Stimulated activated CD4-positive, alpha-beta T cell treated with anti-CD3 and anti-CD28 coated beads, Interleukin-12 subunit alpha, Interleukin-12 subunit beta, amount 100 ng/mL, for 24 hours (primary cell): ENCODE results near the gene LAPTM5.

Experiments used
- DNase-seq, 2 experiments: peaks; one replicate each; pipeline ENCODE4 v3.0.0-alpha.2; 2020; ENCODE audit warnings: low read depth in 2 of 2

Gene LAPTM5

DNA sequence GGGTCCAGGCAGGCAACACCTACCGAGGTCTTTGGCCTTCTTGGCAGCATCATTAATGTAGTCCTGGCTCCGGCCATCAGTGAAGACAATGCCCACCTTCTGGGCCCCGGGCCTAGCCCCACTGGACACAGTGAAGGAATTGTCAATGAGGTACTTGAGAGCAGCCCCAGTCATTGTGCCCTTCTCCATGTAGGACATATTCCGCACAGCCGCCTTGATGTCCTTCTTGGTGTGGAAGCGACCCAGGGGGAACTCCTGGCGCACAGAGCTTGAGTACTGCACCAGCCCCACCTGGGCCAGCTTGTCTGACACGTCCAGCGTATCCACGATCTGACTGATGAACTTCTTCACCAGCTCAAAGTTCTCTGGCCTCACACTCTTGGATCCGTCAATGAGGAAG, 41.7 kb downstream of the LAPTM5 start:
- DNase-seq, result no peak

GRCh38 chr1:30715216-30715615, 42.4 kb downstream of the LAPTM5 start:
- DNase-seq, result peak in 1 of 2 experiments; percentile 40

DNA sequence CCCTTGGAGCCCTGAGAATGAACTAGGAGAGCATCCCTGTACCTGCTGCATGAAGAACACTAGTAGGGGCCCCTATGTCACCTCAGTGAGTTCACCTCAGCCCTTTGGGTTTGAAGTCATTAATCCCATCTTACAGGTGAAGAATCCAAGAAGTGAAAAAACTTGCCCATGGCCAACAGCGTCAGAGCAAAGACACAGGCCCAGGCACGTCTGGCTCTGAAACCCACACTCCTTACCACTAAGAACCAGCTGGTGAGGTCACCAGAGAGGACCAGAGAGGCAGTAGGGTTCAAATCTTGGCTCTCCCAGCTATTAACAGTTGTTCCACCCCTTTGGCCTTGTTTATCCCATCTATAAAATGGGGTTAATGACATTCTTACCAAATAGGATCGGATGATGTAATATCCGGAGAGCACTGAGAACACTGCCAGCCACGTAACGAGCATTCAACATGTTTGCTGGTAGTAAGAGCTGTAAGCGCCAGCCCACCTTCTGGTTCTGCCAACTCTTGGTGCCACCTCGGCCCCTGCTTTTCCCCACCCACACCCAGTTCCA, 43.0 kb downstream of the LAPTM5 start:
- no peak for DNase-seq

DNA sequence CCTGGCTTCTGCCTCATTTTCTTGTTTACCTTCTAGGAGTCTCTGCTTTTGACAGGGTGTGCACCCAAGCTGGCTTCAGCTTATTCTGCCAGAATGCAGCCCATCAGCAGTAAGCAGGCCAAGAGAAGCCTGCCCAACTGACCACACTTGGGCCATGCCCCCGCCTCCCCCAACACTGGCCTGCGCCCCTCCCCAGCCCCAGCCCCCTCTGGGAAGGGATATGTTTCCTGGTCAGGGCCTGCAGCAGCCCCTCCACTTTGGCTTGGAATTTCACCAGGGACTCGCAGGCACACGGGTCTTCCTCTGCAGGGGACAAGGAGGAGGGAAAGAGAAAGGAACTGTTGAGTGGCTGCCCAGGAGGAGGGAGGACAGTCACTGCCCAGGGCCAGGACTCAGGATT, 43.5 kb downstream of the LAPTM5 start:
- no peak for DNase-seq

GRCh38 chr1:30713311-30713710, 44.3 kb downstream of the LAPTM5 start:
- DNase-seq, result no peak

DNA sequence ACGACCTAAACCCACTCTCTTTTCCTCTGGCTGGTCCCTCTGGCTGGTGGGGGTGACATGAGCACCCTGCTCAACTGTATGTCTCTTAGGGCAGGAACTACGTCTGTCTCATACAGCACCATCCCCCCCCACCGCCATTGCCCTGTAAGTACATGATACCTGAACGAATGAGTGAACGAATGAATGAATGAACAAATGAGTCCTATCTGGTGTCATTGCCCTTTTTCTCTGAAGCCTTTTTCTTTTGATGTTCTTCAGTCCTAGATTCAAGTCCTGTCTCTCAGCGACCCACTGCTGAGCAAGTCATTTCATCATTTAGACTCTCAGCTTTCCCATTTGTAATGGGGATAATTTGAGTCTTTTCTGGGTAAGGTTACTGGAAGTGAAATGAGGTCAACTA, 45.0 kb downstream of the LAPTM5 start:
- DNase-seq, result no peak

GRCh38 chr1:30710407-30710806, 47.2 kb downstream of the LAPTM5 start:
- no peak for DNase-seq

DNA sequence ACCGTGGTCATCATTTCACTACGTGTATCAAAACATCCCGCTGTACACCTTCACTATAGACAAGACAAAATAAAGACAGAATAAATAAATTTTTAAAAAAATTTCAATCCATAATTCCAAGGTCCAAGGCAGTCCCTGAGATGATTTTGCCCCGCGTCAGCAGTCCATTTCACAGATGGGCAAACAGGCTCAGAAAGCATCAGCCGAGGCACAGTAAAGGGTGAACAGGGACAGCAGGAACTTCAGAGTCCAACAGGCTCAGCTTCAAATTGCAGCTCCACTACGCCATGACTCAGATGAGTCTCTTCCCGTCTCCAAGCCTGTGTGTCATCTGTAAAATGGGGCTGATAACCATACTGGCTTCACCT, 49.2 kb downstream of the LAPTM5 start:
- no peak for DNase-seq

DNA sequence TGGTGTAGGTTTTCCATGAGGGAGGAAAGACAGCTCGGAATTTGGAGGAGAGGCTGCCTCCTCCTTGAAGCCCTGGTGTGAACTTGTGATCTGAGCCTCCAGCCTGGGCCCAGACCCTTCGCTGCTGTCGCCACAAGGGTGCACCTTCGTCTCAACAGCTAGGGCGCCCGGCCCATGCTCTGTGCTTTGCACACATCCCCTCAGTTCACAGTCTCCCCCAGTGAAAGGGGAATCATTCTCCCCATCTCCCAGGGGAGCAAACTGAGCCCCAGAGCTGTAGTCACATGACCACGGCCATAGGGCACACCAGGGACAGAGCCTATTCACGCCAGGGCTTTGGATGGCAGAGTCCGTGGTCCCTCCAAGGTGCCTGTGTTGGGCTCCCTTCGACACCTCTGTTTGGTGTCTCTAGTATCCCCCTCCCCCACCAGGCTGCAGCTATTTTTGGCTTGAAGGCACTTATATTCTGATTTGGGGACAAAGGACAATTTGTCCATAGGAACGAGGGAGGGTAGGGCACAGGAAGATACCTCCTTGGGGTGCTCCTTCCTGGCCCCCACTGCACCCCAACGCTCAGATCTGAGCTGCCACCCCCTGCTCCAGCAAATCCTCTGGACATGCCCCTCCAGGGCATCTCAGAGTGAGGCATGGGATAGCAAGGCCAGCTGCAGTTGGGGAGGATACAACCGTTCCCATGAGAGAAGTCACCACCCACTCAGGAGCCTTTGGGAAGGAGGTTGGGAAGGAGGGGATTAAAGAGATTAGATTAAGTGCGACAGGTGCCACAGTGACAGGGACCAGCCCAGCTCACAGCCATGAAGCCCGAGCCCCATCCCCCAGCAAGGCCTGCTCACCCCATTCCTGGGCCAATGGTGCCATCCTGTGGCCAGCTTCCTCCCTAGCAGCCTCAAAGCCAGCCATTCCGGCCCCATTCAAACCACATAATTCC, 49.9 kb downstream of the LAPTM5 start:
- DNase-seq, result peak; percentile 47 to 65

DNA sequence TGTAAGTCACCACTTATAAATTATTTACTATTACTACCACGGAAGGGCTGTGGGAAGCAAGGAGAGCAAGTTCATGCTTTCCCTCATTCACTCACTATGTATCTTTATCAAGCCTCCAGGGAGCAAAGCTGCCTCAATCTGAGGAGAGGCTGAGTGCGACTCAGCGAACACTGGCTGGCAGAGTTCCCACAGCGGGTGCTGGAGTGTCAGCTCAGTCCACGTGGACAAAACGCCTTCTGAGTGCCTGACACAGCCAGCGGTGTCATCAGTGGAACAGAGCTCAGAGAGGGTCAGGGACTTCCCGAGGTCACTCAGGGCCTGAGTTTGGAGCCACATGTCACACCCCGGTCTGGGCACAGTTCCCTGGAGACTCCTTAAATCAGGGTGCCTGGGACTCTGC, 51.0 kb downstream of the LAPTM5 start:
- DNase-seq, result no peak

DNA sequence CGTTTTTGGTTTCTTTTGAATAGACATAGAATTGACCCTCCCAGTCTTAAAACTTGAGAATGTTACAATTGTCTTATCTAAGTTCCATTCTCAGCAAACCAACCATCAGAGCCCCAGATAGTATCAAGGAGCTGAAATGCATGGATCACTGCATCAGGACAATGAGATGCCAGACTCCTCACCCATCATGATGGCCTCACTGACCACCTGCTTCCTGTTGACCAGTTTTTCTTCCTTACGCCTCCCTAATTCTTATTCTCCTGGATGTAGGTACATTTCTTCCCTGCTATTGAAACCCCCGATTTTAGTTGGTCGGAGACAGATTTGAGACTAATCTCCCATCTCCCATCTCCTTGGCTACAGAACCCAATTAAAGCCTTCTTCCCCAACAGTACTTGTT, 51.9 kb downstream of the LAPTM5 start:
- DNase-seq, result no peak

DNA sequence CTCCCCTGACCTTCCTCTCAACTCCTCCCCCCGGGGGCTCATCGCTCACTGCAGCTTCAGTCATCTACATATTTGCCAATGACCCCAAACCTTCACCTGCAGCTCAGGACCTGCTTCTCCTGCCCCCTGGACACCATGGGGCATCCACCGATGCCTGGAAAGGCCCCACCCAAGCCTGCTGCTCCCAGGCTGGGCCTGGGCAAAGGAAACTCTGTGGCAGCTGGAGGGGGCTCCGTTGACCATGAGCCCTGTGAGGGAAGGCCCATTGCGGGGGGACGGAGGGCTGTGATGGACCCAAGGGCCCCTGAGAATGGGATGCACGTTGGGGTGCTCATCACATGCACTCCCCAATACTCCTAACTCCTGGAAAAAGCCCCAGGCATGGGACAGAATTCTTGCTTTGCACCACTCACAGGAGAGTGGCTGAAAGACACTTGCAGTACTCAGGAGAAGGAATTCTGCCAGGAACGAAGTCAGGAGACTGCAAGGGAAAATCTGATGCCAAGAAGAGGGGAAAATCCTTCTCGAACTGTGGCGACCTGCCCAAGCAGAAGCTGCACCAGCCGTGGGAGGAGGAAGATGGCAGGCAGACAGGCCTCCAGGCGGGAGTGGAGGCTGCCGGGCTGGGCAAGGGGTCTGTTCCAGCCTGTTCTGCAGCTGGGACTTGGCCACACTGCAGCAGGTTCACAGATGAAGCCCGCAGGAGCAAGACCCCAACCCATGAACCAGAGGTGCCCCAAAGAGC, 52.6 kb downstream of the LAPTM5 start:
- DNase-seq, result no peak

- DNase-seq, result no peak
Observed at GRCh38 chr1:30704271-30704670, 53.3 kb downstream of the LAPTM5 start.

DNA sequence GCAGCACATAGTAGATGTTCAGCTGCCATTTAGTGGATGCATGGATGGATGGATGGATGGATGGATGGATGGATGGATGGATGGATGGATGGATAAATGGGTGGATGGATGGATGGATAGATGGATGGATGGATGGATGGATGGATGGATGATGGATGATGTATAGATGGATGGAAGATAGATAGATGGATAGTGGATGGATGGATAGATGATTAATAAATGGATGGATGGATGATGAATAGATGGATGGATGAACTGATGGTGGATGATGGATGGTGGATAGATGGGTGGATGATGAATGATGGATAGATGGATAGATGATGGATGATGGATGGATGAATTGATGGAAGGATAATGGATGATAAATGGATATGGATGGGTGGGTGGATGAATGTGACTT, 54.8 kb downstream of the LAPTM5 start:
- no peak for DNase-seq

DNA sequence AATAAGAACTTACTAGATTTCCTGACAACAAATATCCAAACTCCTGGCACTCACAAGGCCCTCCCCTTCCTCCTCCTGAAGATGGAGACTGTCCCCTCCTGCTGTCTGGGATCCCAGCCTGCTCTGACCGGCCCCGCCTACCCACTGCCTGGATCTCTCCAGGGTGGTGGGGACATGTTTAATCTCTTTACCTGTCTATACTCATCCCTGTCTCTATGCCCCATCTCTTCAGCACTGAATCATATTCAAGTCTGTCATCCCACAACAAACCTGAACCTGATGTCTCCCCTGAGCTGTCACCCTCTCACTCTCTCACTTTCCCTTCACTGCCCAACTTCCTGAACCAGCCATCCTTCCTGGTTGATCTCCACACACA, 56.3 kb downstream of the LAPTM5 start:
- no peak for DNase-seq

- DNase-seq, result no peak
Observed at GRCh38 chr1:30700528-30701257, 56.9 kb downstream of the LAPTM5 start.

DNA sequence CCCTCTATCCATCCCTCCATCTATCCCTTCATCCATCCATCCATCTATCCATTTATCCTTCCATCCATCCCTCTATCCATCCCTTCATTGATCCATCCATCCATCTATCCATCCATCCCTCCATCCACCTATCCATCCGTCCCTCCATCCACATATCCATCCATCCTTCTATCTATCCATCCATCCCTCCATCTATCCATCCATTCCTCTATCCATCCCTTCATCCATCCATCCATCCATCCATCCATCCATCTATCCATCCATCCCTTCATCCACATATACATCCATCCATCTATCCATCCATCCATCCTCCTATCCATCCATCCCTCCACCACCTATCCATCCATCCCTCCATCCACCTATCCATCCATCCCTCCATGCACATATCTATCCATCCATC, 57.8 kb downstream of the LAPTM5 start:
- DNase-seq, result no peak

DNA sequence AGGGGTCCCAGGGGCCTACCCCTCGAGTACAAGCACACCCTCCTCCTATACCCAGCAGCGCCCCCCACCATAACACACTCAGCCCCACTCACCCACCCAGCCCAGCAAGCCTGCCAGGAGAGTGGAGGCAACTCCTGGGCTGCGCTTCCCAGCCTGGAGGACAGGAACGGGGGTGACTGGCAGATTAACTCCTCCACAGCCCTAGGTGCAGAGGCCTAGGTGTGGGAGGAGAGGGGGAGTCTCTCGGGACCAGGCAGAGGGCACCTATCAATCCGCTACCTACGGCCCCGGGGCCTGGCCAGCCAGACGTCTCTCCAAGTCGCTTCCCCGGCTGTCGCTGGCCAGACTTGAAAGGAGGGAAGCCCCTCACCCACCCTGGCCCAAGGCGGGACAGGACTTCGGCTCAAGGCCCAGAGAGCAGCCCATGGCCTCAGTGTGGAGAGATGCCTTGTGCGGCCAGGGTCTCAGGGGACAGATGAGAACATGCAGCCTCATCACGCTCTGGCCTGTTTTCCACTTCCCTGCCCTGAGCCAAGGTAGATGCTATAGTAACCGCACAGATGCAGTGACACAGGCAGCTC, 59.1 kb downstream of the LAPTM5 start:
- no peak for DNase-seq

DNA sequence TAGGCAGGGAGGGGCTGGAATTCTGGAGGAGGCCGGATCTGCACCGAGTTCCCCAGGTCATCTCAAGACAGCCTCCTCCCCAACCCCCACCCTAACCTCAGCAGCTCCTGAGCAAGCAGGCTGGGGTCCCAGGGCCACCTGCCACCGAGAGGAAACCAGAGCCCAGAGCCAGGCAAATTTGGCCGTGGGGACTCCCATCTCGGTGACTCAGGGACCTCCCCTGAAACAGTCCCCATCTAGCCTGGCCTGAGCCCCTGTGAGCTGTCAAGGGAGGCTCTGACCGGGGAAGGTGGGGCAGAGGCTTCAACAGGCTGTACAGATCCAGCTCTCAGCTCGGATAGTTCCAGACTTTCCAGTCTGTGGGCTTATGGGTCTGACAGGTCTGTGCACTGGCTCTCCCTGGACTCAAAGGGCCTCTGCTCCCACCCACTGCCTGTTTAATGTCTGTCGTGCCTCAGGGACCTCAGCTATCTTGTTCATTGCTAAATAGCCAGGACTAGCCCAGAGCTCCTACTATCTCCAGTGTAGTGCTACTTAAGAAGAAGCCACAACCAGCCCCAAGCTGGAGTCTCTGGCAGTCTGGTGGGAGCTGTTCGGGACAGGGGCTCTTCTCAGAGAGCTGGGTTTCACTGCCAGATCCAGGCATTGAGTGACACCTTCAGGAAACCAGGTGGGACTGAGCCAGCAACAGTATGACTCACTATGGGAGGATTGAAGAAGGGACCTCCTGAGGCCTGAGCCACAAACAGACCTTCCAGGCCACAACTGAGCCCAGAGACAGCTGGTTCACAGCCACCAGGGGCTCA, 59.8 kb downstream of the LAPTM5 start:
- DNase-seq, result no peak

GRCh38 chr1:30696831-30697230, 60.7 kb downstream of the LAPTM5 start:
- DNase-seq, result no peak

- no peak for DNase-seq
Observed at GRCh38 chr1:30695439-30695841, 62.1 kb downstream of the LAPTM5 start.
